ENCODE results near the gene FAM47A. TPM values are rescaled to one million over a fixed set of nuclear protein-coding genes. Genes with fewer than 3 reads are reported as not detected.

The FAM47A gene
- total and polyA plus RNA-seq, 9 of the 15 experiments (the other 6 are each of a cell fraction or from before 2014, with no cell fraction given) = not detected

- TF ChIP-seq ZNF407 (IDR thresholded peaks at IDR 0.05; ENCODE audit: low read depth) (no peak), POLR2AphosphoS2 (IDR thresholded peaks at IDR 0.05; ENCODE audit: low read length) (no peak), TARDBP (IDR thresholded peaks at IDR 0.05) (no peak)
Observed at GRCh38 chrX:34130980-34131744, 952 bp downstream of the FAM47A start (continued).
